Astrocyte (in vitro differentiated cells and primary cell): ENCODE measurements around the gene LCLAT1. TPM values are rescaled to one million over a fixed set of nuclear protein-coding genes. Genes with fewer than 3 reads are reported as not detected.

Source experiments
- DNase-seq: peaks from one replicate; pipeline ENCODE4 v3.0.0-alpha.2; 2010; ENCODE audit warnings: low read depth
- FAIRE-seq: peaks from 2 replicates; lab custom pipeline; 2011; peaks lifted over from hg19 to GRCh38; lab: Jason Lieb, UNC
- H2AFZ ChIP-seq: 2 replicates; pipeline ENCODE4 v1.6.0; 2012; ENCODE audit warnings: low read depth, low read length, inconsistent platforms
- H3K27ac ChIP-seq: 2 replicates; pipeline ENCODE4 v1.5.1; 2011; ENCODE audit warnings: low read depth, low read length, inconsistent platforms
- H3K27me3 ChIP-seq: 2 replicates; pipeline ENCODE4 v1.6.0; 2011; ENCODE audit warnings: low read length, inconsistent platforms; ENCODE audit not compliant: insufficient read depth
- H3K36me3 ChIP-seq: 2 replicates; pipeline ENCODE4 v1.5.1; 2011; ENCODE audit warnings: low read length, inconsistent platforms; ENCODE audit not compliant: insufficient read depth
- H3K4me1 ChIP-seq: 2 replicates; pipeline ENCODE4 v1.5.1; 2011; ENCODE audit warnings: low read length, inconsistent platforms; ENCODE audit not compliant: insufficient read depth
- H3K4me2 ChIP-seq: 2 replicates; pipeline ENCODE4 v1.6.0; 2012; ENCODE audit warnings: low read length, inconsistent platforms
- H3K4me3 ChIP-seq: 2 replicates; pipeline ENCODE4 v1.5.1; 2011; ENCODE audit warnings: low read depth, mild to moderate bottlenecking, low read length, inconsistent platforms; ENCODE audit not compliant: insufficient read depth
- H3K79me2 ChIP-seq: 2 replicates; pipeline ENCODE4 v1.6.0; 2012; ENCODE audit warnings: mild to moderate bottlenecking, low read length, inconsistent platforms; ENCODE audit not compliant: insufficient read depth
- H3K9ac ChIP-seq: 2 replicates; pipeline ENCODE4 v1.6.0; 2012; ENCODE audit warnings: mild to moderate bottlenecking, low read length, inconsistent platforms
- H3K9me3 ChIP-seq: 2 replicates; pipeline ENCODE4 v1.5.1; 2012; ENCODE audit warnings: low read depth, mild to moderate bottlenecking, low read length, inconsistent platforms; ENCODE audit not compliant: insufficient read depth
- H4K20me1 ChIP-seq: 2 replicates; pipeline ENCODE4 v1.6.0; 2012; ENCODE audit warnings: low read length, inconsistent platforms; ENCODE audit not compliant: insufficient read depth
- H3K27ac Mint-ChIP-seq: one replicate; pipeline ENCODE4 v1.8.0; 2021; ENCODE audit warnings: mild to moderate bottlenecking, mixed read lengths; ENCODE audit not compliant: unreplicated experiment
- H3K27me3 Mint-ChIP-seq: one replicate; pipeline ENCODE4 v1.8.0; 2021; ENCODE audit warnings: low read depth, mixed read lengths; ENCODE audit not compliant: unreplicated experiment
- H3K36me3 Mint-ChIP-seq: one replicate; pipeline ENCODE4 v1.8.0; 2021; ENCODE audit warnings: low read depth, mixed read lengths; ENCODE audit not compliant: unreplicated experiment
- H3K4me1 Mint-ChIP-seq: one replicate; pipeline ENCODE4 v1.8.0; 2021; ENCODE audit warnings: low read depth, mixed read lengths; ENCODE audit not compliant: unreplicated experiment
- H3K4me3 Mint-ChIP-seq: one replicate; pipeline ENCODE4 v1.8.0; 2021; ENCODE audit warnings: mild to moderate bottlenecking, moderate library complexity, mixed read lengths; ENCODE audit not compliant: unreplicated experiment
- H3K9me3 Mint-ChIP-seq: one replicate; pipeline ENCODE4 v1.8.0; 2021; ENCODE audit warnings: mild to moderate bottlenecking, mixed read lengths; ENCODE audit not compliant: unreplicated experiment
- EZH2 ChIP-seq: IDR thresholded peaks from 2 replicates; pipeline ENCODE4 v1.6.1; 2012; ENCODE audit warnings: mild to moderate bottlenecking, low read length, inconsistent platforms; ENCODE audit not compliant: insufficient read depth
- total RNA-seq: library from RNA; stranded (reverse); gene quantifications from 2 replicates; pipeline ENCODE4 v1.2.1, GENCODE V29; 2021
- TF ChIP-seq, protein P1 (sequence below): IDR thresholded peaks from 2 replicates; pipeline ENCODE4 v1.5.1; 2011; ENCODE audit warnings: low read depth, mild to moderate bottlenecking, inconsistent platforms, low read length, moderate library complexity; ENCODE audit not compliant: insufficient read depth

The LCLAT1 gene
- total RNA-seq, 1 donor from 2014 or later = 17.5 TPM

DNA sequence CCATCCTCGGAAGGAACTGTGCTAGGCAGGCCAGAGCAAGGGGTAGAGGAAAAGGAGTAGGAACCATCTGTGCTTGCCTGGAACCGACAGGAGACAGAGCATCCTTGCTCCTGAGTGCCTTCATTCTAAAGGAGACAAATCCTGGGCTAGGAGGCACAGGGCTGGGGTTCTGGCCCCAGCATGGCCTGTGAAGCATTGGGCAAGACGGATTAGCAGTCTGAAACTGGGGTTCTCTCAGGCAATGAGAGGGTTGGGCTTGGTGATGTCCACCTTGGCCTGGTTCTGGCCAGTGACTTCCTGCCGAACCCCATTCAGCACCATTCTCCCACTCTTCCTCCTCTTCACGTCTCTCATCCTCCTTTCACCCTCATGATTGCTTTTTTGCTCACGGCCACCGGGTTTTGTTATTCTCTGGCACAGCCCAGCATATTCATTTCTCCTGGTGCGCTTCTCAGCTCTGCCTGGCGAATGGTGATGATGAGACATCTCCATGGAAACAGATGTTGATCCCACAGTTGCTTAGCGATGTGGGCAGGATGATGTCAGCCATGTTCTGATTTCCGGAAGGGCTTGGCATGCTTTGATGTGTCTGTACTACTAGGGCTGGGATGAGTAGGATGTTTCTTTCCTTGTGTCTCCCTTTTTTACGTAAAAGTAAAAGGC lies 232.5 kb downstream of the LCLAT1 start:
- H3K4me1 ChIP-seq = no peaks in the 10 kb centered on the region
- no peaks in the 10 kb centered on the region for H4K20me1 ChIP-seq
- H3K27ac ChIP-seq = no peak overlapping the region
- H3K9me3 ChIP-seq = no peaks in the 10 kb centered on the region
- no peaks in the 10 kb centered on the region for H3K27me3 ChIP-seq
- no peak overlapping the region for H3K4me3 ChIP-seq
- Mint-ChIP-seq H3K9me3 (peaks cover 5% of the 10 kb centered on the region), H3K36me3 (peaks cover 2% of the 10 kb centered on the region), H3K4me1 (peaks cover 2% of the 10 kb centered on the region), H3K27me3 (peaks cover 3% of the 10 kb centered on the region), H3K4me3 (no peak overlapping the region), H3K27ac (no peak overlapping the region)
- H2AFZ ChIP-seq = no peak overlapping the region
- H3K79me2 ChIP-seq = no peaks in the 10 kb centered on the region
- DNase-seq (peak; percentile 66), FAIRE-seq (peak; percentile 62)
- no peaks in the 10 kb centered on the region for H3K36me3 ChIP-seq
- no peak overlapping the region for H3K4me2 ChIP-seq
- no peak overlapping the region for H3K9ac ChIP-seq
- no peak for TF ChIP-seq EZH2
- TF ChIP-seq, protein P1, sequence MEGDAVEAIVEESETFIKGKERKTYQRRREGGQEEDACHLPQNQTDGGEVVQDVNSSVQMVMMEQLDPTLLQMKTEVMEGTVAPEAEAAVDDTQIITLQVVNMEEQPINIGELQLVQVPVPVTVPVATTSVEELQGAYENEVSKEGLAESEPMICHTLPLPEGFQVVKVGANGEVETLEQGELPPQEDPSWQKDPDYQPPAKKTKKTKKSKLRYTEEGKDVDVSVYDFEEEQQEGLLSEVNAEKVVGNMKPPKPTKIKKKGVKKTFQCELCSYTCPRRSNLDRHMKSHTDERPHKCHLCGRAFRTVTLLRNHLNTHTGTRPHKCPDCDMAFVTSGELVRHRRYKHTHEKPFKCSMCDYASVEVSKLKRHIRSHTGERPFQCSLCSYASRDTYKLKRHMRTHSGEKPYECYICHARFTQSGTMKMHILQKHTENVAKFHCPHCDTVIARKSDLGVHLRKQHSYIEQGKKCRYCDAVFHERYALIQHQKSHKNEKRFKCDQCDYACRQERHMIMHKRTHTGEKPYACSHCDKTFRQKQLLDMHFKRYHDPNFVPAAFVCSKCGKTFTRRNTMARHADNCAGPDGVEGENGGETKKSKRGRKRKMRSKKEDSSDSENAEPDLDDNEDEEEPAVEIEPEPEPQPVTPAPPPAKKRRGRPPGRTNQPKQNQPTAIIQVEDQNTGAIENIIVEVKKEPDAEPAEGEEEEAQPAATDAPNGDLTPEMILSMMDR = no peak

DNA sequence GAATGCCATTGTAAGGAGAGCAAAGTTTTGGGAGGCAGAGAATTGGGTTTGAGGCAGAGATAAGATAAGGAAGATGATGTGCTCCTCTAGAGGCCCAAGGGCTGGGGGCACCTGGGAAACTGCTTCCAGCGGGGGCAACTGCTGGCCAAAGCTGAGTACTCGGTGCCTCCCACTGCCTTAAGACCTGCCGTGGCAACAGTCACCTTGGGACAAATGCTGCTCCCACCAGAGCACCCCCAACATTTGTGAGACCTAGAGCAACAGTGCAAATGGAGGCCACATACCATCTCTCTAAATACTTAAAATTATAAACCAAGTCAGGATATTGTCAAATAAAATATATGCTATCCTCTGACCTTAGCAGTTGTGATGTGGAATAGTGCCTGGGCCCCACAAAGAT lies 233.1 kb downstream of the LCLAT1 start:
- DNase-seq (no peak), FAIRE-seq (no peak)
- Histone ChIP-seq H3K36me3 (no peaks in the 10 kb centered on the region), H3K27me3 (no peaks in the 10 kb centered on the region), H3K27ac (peak overlapping the region; percentile 3), H3K4me1 (no peaks in the 10 kb centered on the region), H3K9ac (no peak overlapping the region), H2AFZ (no peak overlapping the region), H3K79me2 (no peaks in the 10 kb centered on the region), H3K4me3 (no peak overlapping the region), H4K20me1 (no peaks in the 10 kb centered on the region), H3K4me2 (no peak overlapping the region), H3K9me3 (no peaks in the 10 kb centered on the region)
- TF ChIP-seq, protein P1 = no peak
- no peak for TF ChIP-seq EZH2
- Mint-ChIP-seq H3K4me1 (peaks cover 2% of the 10 kb centered on the region), H3K27me3 (peaks cover 3% of the 10 kb centered on the region), H3K36me3 (peaks cover 2% of the 10 kb centered on the region), H3K4me3 (no peak overlapping the region), H3K27ac (no peak overlapping the region), H3K9me3 (peaks cover 5% of the 10 kb centered on the region)

DNA sequence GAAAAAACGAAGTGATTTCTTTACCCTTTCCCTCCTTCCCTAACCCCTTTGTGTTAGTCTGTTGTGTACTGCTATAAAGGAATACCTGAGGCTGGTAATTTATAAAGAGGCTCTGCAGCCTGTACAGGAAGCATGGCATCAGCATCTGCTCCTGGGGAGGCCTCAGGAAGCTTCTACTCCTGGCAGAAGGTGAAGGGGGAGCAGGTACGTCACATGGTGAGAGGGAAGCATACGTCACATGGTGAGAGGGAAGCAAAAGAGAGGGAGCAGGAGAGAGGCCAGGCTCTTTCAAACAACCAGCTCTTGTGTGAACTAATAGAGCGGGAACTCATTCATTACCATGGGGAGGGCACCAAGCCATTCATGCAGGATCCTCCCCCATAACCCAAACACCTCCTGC lies 234.0 kb downstream of the LCLAT1 start:
- H3K9me3 Mint-ChIP-seq = peaks cover 5% of the 10 kb centered on the region
- no peak overlapping the region for H3K4me3 Mint-ChIP-seq
- FAIRE-seq (no peak), DNase-seq (no peak)
- Histone ChIP-seq H3K27ac (no peak overlapping the region), H3K4me3 (no peak overlapping the region), H3K79me2 (no peaks in the 10 kb centered on the region), H3K4me1 (no peaks in the 10 kb centered on the region), H2AFZ (no peak overlapping the region), H3K36me3 (no peaks in the 10 kb centered on the region), H3K9ac (no peak overlapping the region), H4K20me1 (no peaks in the 10 kb centered on the region), H3K27me3 (no peaks in the 10 kb centered on the region), H3K4me2 (no peak overlapping the region), H3K9me3 (no peaks in the 10 kb centered on the region)
- no peaks in the 10 kb centered on the region for H3K4me1 Mint-ChIP-seq
- H3K27ac Mint-ChIP-seq = no peak overlapping the region
- peaks cover 3% of the 10 kb centered on the region for H3K27me3 Mint-ChIP-seq
- TF ChIP-seq EZH2 = no peak
- TF ChIP-seq, protein P1 = no peak
- H3K36me3 Mint-ChIP-seq = peaks cover 2% of the 10 kb centered on the region
